HCEC 1CT (cell line): ENCODE data around the gene USP6NL.

Experiments
- DNase-seq: peaks from one replicate; pipeline ENCODE4 v3.0.0-alpha.2; 2017

The USP6NL gene

DNA sequence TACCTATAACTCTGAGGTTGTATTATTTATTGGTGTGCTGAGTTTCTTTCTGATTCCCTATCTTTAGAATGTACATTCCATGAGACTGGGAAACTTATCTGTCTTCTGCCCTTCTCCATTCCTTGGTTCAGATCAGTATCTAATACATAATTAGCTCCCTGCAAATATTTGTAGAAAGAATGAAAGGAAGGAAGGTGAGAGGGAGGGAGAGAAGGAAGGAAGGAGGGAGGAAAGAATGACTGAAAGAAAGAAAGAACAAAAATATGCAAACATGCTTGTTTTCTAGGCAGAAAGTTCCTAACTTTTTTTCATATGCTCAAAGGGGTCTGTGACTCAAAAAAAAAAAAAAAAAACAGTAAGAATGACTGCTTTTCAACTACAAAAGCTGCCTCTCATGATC is 3.9 kb upstream of the USP6NL start:
- DNase-seq, result no peak

DNA sequence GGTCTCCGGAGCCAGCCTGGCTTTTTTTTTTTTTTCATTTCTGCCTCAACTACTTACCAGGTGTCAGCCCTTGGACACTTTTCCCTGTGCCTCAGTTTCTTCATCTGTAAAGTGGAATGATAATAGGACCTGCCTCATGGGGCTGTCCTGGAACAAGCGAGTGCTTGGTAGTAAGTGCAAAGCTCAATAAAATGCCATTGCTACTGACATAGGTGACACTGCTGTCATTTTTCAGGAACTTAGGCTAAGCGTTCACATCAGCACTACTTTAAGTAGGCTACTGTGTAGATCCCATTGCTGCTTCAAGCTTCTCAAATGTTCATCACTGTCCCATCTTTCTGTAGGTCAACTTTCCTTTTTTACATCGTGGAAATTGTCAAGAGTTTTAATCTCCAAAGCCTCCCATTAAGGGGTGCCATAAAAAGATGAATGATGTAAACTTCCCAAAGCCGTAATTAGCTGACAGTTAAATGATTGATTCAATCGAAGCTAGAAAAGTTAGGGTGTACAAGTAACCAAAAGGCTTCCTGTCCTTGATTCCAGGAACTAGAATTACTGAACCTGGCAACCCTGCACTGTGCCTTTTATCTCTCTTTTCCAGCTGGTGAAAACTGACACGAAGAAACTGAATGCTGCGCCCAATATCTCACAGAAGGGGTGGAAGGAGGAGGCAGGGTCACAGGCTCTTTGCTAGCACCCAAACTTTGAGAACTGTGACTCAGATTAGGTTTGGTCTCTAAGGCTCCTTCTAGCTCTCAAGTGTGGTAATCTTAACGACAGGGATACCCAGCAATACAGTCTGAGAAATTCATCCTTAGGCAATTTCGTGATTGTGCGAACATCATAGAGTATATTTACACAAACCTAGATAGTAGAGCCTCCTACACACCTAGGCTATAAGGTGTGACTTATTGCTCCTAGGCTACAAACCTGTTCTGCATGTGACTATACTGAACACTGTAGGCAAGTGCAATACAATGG is 861 bp upstream of the USP6NL start:
- DNase-seq, result no peak

DNA sequence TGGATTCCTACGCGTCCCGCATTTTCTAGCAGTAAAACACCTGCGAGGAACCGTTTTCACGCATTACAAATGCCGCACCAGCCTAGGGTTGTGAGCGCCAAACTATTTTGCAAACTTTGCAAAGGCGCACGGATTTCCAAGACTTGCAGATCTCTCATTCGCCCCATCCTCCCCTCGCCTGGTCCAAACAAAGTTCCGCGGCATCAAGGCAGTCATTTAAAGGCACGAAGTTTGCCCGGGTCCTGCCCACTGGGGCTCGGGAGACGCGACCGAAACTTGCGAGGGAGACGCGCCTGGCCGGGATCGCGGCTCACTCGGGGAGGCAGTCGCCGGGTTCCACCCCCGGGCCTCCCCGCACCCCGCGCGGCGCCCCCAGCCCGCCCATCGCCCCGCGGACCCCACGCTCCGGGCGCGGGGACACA is 613 bp downstream of the USP6NL start:
- peak; percentile 44 for DNase-seq

DNA sequence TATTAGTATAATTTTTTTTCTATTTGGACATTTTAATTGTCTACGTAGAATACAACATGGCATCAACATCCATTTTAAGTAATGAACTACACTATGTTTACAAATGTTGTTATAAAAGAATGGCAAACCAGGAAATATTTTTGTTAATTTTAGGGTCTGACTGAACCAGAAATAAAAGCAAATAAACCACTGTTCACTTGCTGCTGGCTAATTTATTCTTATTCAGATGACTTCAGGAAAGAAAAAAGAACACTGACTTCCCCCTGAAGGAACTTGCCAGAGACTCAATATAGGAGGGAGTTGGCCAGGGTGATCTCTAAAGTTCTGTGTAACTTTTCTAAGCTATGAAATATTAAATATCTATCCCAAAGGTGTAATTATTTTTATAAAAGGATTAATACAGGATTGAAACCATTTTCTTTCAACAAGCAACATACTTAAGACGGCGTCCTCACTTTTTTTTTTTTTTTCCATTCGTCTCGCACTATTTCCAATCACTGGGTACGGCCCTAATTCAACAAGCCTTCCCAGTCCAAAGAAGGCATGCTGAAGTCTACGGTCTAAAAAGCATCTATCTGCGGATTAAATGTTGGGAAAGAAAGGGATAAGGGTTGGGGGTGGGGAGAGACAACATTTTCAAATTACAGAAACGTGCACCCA is 1.2 kb downstream of the USP6NL start:
- DNase-seq, result peak; percentile 15

DNA sequence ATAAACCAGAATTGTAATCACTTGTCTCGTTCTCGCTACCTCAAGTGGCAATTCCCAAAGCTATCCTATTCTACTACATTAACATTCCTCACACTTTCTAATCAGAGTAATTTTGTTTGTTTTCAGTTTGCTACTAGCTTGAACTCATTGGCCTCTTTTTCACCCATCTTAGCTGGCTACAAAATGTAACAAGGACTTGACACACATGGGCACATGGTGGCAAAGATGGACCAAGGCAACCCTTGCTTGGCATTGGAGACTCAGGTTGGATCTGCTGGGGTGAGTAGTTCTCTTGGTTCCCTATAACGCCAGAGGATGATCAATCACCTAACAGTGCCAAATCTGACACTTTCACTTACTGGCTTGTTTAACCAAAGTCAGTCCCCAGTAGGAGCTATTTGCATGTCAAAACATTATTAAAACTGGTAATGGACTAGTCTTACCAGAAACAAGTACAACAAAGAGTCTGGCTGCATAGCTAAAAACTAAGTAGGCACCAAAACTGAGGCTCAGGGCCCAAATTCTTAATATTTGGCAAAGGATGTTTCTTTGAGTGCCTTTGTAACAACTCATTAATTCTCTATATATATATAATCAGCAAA is 1.9 kb downstream of the USP6NL start:
- DNase-seq, result no peak

DNA sequence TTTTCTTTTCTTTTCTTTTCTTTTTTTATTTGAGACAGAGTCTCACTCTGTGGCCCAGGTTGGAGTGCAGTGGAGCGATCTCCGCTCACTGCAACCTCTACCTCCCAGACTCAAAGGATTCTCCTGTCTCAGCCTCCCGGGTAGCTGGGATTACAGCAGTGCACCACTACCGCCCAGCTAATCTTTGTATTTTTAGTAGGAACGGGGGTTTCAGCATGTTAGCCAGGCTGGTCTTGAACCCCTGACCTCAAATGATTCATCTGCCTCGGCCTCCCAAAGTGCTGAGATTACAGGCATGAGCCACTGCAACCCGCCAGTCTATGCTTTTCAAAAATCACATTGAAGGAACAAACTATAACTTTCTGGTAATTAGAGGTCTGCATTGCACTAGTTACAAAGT is 2.4 kb downstream of the USP6NL start:
- DNase-seq, result no peak

DNA sequence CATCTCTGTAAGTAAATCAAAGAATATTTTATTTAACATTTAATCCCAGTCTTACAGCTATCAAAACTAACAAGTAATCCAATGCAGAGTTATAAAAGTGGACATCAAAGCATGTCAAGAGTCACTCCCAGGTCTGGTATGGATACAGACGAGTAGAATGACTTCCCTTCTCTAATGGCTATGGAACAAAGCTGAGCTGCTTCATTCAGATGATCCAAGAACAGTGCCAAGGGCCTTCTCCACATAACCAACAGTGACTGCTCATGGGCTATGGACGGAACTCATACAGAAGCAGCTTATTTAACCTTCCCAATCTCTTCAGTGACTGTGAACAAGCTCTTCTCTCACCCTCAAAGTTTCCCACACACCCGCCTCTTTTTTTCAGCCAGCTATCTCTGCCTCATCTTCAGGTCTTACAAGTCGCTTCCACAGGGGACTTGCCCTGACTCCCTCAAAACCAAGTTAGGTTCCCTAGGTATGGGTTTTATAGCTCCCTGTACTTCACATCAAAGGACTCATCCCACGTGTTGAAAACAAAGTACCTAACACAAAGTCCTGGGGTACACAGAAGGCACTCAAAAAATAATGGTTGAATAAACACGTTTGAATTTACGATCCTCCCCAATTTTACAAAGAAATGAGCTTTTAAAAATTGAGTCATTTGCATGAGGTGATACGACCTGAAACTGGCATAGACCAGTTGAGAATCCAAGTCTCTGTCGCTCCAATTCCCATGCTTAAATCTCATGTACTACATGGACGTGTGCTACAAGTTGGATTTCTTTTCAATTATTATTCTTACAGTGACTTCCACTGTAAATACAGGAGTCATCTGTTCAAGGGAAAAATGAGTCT is 3.1 kb downstream of the USP6NL start:
- DNase-seq, result no peak

DNA sequence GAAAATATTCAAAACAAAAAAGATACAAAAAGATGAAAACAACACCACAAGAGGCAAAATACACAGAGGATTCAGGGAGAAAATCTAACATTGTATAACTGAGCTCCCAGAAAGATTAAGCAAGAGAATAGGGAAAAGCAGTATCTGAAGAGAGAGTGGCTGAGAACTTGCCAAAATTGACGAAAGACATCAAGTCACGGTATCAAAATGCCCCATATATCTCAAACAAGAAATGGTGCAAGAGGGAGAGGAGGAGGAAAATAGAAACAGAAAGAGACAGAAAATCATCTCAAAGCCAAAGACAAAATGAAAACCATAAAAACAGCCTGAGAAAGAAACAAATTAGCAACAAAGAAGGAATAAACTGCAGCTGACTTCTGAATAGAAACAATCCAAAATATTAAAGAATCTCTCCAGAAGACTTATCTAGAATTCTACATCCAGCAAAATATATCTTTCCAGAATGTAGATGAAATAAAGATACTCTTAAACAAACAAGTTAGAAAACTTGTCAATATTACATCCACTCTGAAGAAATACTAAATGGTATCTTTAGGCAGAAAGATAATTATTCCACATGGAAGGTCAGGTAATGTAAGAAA is 5.5 kb downstream of the USP6NL start:
- no peak for DNase-seq

DNA sequence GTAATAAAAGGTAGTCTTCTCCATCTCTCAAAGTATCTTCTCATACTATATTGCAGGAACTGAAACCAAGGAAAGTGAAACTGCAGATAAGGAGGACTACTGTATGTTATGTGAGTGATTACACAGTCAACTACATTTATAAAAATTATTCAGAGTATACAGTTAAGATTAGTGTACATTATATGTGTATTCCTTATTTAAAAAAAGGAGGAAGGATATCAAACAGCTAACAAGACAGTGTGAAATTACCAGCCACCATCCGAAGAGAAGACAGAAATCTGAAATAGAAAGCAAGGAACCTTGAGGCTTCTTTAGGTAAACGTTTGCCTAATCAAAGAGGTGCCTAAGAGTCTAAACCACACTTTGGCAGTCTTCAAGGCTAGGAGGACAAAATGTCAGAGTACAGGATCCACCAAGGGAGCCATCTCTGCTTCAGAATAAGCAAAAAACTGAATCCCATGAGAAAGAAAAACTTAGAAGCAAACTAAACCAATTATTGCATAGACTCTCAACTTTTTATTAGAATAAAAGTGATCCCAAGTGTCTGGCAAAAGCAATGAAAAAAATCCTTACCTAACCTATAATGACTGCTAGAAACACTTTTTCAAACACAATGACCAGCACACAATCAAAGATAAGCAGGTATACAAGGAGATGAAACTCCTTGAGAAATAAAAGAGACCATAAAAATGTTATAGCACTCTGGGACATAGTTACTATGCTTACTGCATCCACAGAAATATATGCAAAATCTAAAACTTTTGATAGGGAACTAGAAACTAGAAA is 6.4 kb downstream of the USP6NL start:
- no peak for DNase-seq

DNA sequence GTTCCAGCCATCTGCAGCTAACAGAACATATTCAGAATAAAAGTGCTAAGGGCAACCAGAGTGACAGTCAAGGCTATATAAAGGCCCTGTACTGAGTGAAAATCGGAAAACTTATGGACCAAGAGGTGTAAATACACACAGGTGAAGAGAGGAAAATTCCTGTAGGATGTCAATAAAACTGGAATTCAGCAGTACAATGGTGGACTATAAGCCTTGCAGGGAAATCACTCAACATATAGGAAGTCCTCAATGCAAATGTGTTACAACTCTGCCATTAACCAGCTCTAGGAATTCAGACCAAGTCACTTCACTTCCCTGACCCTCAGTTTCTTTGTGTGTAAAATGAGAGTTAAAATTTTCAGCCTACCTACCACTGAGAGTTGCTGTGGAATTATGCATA is 7.7 kb downstream of the USP6NL start:
- DNase-seq, result no peak

DNA sequence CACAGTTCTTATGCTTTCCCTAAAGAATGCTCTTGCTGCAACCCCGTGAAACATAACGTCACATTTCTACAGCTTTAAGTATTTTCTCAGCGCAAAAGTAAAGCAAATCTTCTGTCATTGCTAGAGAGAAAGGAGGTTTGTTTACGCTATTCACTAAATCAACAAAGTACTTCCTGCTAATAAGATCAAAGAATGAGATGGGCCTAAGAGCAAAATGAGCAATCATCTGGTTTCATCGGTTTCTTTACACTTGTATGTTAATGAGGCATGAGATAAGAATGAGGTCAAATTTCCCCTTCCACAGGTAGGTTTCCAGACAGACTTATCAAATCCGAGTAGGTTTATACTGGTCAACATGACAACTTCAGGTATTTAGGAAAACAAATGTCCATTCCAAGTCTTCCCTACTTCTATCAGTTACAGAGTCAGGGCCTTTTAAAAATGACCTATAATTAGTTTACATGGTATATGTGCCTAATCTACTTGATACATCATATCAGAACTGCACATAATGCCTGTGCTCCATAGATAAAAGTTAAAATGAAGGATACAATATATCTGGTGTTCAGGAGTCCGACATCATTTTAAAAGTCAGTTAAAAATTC is 8.4 kb downstream of the USP6NL start:
- no peak for DNase-seq

DNA sequence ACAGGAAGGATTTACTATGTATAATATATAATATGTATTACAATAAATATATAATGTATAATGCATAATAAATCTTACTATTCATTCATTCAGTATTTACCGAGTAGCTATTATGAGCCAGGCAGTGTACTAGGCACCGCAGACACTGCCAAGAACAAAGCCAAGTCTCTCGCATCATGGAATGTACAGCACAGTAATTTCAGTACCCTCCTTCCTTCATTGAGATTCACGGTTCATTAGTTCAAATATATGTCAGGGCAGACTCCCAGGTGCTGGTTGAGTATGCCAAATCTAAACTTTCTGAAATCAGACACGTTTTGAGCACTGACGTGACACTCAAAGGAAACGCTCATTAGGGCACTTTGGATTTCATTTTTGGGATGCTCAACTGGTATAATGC is 9.1 kb downstream of the USP6NL start:
- DNase-seq, result no peak

DNA sequence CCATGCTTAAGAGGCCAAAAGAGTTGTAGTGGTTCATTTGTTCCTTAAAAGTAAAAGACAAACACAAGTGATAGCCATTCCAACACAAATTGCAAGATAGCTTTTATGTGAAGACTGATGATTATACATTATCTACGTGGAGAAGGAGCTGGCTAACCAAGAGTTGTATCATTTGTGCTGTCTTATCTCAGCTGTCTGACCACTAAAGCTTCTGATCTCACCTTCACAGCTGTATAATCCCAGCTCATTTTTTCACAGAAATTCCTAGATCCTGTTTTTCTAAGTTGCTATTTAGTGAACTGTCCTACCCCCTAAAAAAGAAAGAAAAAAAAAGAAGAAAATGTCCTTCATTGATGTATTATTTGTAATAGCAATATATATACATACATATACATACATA is 9.8 kb downstream of the USP6NL start:
- DNase-seq, result no peak

DNA sequence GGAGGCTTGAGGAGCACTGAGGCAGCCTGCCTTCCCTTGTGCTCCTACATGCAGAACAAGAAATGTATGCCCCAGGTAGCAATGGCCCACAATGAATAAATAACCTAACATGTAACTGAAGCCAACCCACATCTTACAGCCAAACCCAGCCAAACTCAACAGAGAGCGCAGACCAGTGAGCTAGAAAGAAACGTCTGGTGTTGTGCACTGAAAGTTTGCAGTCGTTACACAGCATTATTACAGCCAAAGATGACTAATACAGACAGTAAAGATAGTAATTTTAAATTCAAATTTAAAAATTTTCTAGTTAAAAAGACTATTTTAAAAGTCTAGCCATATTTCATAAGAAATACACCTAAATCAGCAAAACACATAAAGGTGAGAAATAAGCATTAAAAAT is 11.2 kb downstream of the USP6NL start:
- DNase-seq, result no peak

DNA sequence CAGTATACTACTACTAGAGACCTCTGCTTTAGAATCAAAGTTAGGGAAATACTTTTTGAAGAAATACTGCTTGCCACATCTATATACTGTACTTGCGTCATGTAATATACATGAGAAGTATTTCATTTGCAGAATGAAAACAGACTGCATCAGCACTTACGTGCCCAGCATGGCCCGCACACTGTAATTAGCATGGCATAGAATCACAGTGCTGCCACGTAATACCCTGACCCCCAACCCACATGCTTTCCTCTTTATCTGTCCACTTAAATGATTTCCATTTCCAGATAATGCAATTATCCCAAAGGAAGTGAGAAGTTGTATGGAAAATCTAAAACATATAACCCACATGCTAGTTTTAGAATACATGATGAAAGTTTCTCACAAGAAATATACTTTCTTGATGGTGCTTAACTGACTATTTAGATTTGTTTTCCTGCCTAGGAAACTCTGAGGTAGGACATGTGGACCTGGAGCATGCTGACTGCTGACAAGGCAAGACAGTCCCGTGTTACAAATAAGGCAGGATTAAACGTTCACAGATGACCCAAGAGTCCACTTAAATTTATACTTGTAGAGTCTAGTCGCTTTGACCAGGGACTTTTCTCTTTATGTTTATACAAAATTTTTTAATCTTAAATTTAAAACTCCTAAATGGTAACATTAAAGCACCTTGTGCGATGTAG is 12.6 kb downstream of the USP6NL start:
- DNase-seq, result no peak

DNA sequence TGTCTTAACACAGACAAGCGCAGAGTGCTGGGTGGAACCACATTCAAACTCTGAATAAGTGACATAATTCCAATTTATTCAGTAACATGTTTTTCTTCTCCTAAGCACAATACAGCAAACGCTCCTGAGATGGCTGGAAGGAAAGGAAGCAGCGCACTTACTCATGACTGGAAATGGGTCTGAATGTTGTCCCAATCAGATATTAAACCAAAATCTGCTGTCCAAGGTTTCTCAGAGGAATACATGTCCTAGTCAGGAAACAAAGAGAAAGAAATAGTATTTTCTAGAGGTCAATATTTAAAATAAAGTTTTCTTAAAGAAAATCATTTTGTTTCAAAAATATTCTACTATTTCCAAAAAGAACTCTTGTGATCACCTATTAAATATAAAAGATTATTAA is 14.0 kb downstream of the USP6NL start:
- DNase-seq, result no peak

DNA sequence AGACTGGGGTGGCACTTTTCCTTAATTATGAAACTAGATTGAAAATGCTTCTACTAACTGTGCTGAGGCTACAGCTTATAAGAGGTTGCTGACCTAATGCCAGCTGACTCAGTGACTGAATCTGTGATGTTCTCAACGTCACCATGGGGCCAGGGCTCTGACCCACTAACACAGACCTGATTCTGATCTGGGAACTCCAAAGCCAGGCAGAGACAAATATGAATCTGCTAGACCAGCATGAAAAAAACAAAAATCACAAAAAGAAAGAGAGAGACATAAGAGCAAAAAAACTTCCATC is 16.1 kb downstream of the USP6NL start:
- peak; percentile 60 for DNase-seq

DNA sequence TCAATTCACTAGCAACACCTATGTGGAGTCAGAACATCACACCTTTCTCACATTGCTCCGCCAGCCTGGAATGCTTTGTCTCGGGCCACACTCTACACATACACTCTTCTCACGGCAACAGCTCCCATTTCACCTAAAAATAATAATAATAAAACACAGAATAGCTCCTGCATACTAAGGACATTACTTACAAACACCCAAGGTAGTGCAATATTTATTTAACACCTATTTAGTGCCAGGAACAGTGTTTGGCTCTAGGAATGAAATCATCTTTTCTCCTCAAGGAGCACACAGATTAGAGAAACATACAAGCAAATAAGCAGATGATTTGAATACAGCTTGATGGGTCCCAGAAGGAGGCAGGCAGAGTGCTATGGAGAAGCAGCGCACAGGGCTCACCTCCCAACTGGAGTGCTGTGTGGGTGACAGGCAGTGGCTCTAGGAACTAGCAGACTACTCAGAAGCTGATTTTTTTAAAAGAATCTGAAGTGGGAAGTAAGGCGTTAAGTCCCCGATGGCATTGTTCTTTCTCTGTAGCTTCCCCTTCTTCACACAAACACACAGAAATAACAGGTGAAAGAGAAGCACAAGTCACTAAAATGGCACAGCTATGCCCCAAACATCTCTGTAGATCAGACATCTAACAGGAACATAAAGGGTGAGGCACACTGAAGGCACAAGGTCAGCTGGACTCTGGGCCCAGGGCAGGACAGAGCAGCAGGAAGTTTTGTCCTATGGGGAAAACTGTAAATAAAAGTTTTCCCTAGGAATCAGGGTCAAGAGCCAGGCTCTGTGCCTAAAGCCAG is 16.7 kb downstream of the USP6NL start:
- no peak for DNase-seq

DNA sequence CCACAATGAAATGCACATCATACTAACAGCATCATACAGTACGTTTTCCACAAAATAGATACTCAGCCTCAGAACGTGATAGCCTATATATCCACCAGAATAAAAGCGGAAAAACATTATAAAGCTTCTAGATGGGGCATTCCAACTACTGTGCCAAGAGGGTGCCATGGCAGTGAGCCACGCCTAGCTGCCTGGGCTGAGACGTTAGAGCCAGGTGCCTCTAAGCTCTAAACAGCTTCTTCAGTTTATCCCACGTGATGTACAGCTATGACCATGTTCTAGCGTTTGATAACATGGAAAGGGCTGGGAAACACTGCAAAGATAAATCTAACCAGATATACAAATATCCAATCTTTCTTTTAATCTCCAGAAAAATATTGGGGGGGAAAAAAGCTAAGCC is 17.8 kb downstream of the USP6NL start:
- no peak for DNase-seq

DNA sequence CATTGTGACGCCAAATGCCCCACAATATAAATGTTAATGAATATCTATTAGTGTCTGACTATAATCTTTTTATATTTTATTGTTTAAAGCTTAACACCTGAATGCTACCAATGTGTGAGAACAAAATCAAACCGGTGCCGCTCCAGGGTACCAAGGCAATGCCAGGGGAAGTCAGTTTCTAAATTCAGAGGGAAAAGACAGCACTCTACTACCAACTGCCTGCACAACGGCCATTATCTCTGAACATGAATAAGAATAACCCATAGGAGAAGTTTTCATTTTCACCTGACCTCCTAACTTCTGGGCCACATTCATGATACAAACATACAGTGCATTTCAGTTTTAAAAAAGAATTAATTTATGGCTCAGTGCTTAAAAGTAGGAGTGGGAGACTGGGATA is 21.7 kb downstream of the USP6NL start:
- no peak for DNase-seq
